IPS-15b (cell line): ENCODE results near the gene PHACTR1.
"Not testable (repeated sequence)": the region's sequence is repeated elsewhere in the genome, so short reads cannot be mapped to it uniquely, and the experiment has no call there.

Experiments used
- H3K27me3 ChIP-seq: one replicate; pipeline ENCODE4 v1.6.1; 2013; ENCODE audit warnings: low read length; ENCODE audit not compliant: control insufficient read depth, insufficient read depth
- H3K36me3 ChIP-seq: one replicate; pipeline ENCODE4 v1.6.1; 2013; ENCODE audit warnings: low read length; ENCODE audit not compliant: control insufficient read depth, insufficient read depth
- H3K4me1 ChIP-seq: one replicate; pipeline ENCODE4 v1.6.1; 2013; ENCODE audit warnings: mild to moderate bottlenecking, low read length; ENCODE audit not compliant: control insufficient read depth, insufficient read depth
- H3K4me3 ChIP-seq: one replicate; pipeline ENCODE4 v1.5.1; 2013; ENCODE audit warnings: low read depth, low read length
- H3K9ac ChIP-seq: one replicate; pipeline ENCODE4 v1.6.1; 2013; ENCODE audit warnings: low read depth, mild to moderate bottlenecking, low read length
- H3K9me3 ChIP-seq: one replicate; pipeline ENCODE4 v1.6.1; 2013; ENCODE audit warnings: mild to moderate bottlenecking, low read length; ENCODE audit not compliant: control insufficient read depth, insufficient read depth

The PHACTR1 gene

GRCh38 chr6:12717356-12717755 is 789 bp downstream of the PHACTR1 start:
- Histone ChIP-seq H3K4me3 (no peak overlapping the region), H3K36me3 (no peaks in the 10 kb centered on the region), H3K27me3 (no peaks in the 10 kb centered on the region), H3K9ac (no peak overlapping the region), H3K9me3 (no peaks in the 10 kb centered on the region), H3K4me1 (peaks cover 4% of the 10 kb centered on the region)

- H3K4me1 ChIP-seq = peaks cover 8% of the 10 kb centered on the region
- no peak overlapping the region for H3K4me3 ChIP-seq
- H3K36me3 ChIP-seq = no peaks in the 10 kb centered on the region
- no peak overlapping the region for H3K9ac ChIP-seq
- no peaks in the 10 kb centered on the region for H3K27me3 ChIP-seq
- no peaks in the 10 kb centered on the region for H3K9me3 ChIP-seq
Measured at GRCh38 chr6:12718015-12718414, 1.4 kb downstream of the PHACTR1 start.

- peaks cover 8% of the 10 kb centered on the region for H3K4me1 ChIP-seq
- H3K36me3 ChIP-seq = no peaks in the 10 kb centered on the region
- no peaks in the 10 kb centered on the region for H3K27me3 ChIP-seq
- H3K4me3 ChIP-seq = no peak overlapping the region
- H3K9ac ChIP-seq = no peak overlapping the region
- no peaks in the 10 kb centered on the region for H3K9me3 ChIP-seq
Measured at GRCh38 chr6:12719017-12719416, 2.5 kb downstream of the PHACTR1 start.

- Histone ChIP-seq H3K27me3 (no peaks in the 10 kb centered on the region), H3K9ac (no peak overlapping the region), H3K4me1 (peaks cover 8% of the 10 kb centered on the region), H3K4me3 (no peak overlapping the region), H3K36me3 (no peaks in the 10 kb centered on the region), H3K9me3 (no peaks in the 10 kb centered on the region)
Measured at GRCh38 chr6:12720310-12720709, 3.7 kb downstream of the PHACTR1 start.

- Histone ChIP-seq H3K27me3 (no peaks in the 10 kb centered on the region), H3K9ac (no peak overlapping the region), H3K4me1 (peaks cover 9% of the 10 kb centered on the region), H3K9me3 (no peaks in the 10 kb centered on the region), H3K4me3 (no peak overlapping the region), H3K36me3 (no peaks in the 10 kb centered on the region)
Measured at GRCh38 chr6:12725263-12725662, 8.7 kb downstream of the PHACTR1 start.

- H3K36me3 ChIP-seq = no peaks in the 10 kb centered on the region
- no peak overlapping the region for H3K4me3 ChIP-seq
- H3K9ac ChIP-seq = no peak overlapping the region
- peaks cover 4% of the 10 kb centered on the region for H3K4me1 ChIP-seq
- no peaks in the 10 kb centered on the region for H3K27me3 ChIP-seq
- H3K9me3 ChIP-seq = no peaks in the 10 kb centered on the region
Measured at GRCh38 chr6:12729467-12729866, 12.9 kb downstream of the PHACTR1 start.

- H3K4me3 ChIP-seq, H3K9me3 ChIP-seq, H3K4me1 ChIP-seq, H3K27me3 ChIP-seq, H3K36me3 ChIP-seq, H3K9ac ChIP-seq: not testable (repeated sequence)
Measured at GRCh38 chr6:12730809-12731208, 14.2 kb downstream of the PHACTR1 start.

GRCh38 chr6:12733876-12734275 is 17.3 kb downstream of the PHACTR1 start:
- H3K36me3 ChIP-seq = no peaks in the 10 kb centered on the region
- H3K27me3 ChIP-seq = no peaks in the 10 kb centered on the region
- no peaks in the 10 kb centered on the region for H3K9me3 ChIP-seq
- no peak overlapping the region for H3K9ac ChIP-seq
- H3K4me3 ChIP-seq = no peak overlapping the region
- peaks cover 4% of the 10 kb centered on the region for H3K4me1 ChIP-seq

- no peak overlapping the region for H3K4me3 ChIP-seq
- no peaks in the 10 kb centered on the region for H3K36me3 ChIP-seq
- H3K9ac ChIP-seq = no peak overlapping the region
- no peaks in the 10 kb centered on the region for H3K4me1 ChIP-seq
- no peaks in the 10 kb centered on the region for H3K9me3 ChIP-seq
- no peaks in the 10 kb centered on the region for H3K27me3 ChIP-seq
Measured at GRCh38 chr6:12735786-12736185, 19.2 kb downstream of the PHACTR1 start.

GRCh38 chr6:12748411-12748810 is 31.8 kb downstream of the PHACTR1 start:
- no peak overlapping the region for H3K9ac ChIP-seq
- peak overlapping the region; percentile 96 for H3K4me3 ChIP-seq
- H3K4me1 ChIP-seq = peaks cover 9% of the 10 kb centered on the region
- H3K27me3 ChIP-seq = peaks cover 14% of the 10 kb centered on the region
- no peaks in the 10 kb centered on the region for H3K9me3 ChIP-seq
- no peaks in the 10 kb centered on the region for H3K36me3 ChIP-seq

- H3K9me3 ChIP-seq = no peaks in the 10 kb centered on the region
- no peaks in the 10 kb centered on the region for H3K36me3 ChIP-seq
- peaks cover 14% of the 10 kb centered on the region for H3K27me3 ChIP-seq
- H3K4me1 ChIP-seq = peaks cover 9% of the 10 kb centered on the region
- H3K4me3 ChIP-seq = peak overlapping the region; percentile 96
- peak overlapping the region; percentile 56 for H3K9ac ChIP-seq
Measured at GRCh38 chr6:12748815-12749521, 32.4 kb downstream of the PHACTR1 start.

GRCh38 chr6:12749531-12750379 is 33.2 kb downstream of the PHACTR1 start:
- H3K27me3 ChIP-seq = peaks cover 14% of the 10 kb centered on the region
- H3K4me3 ChIP-seq = peak overlapping the region; percentile 96
- peaks cover 9% of the 10 kb centered on the region for H3K4me1 ChIP-seq
- no peak overlapping the region for H3K9ac ChIP-seq
- no peaks in the 10 kb centered on the region for H3K9me3 ChIP-seq
- H3K36me3 ChIP-seq = no peaks in the 10 kb centered on the region
